Left lobe of liver (tissue), 2 donors: Measurements from ENCODE around the gene ETV7. TPM values are rescaled to one million over a fixed set of nuclear protein-coding genes. Genes with fewer than 3 reads are reported as not detected.
"Not testable (repeated sequence)": the region's sequence is repeated elsewhere in the genome, so short reads cannot be mapped to it uniquely, and the experiment has no call there.

Source experiments
- ATAC-seq: fragments of 200-7000 bp; cut with Tn5 transposase; one replicate; pipeline ENCODE4 v1.9.1; 2020; ENCODE audit warnings: mild to moderate bottlenecking, moderate library complexity
- DNase-seq: peaks from one replicate; pipeline ENCODE4 v3.0.0-alpha.2; 2020; ENCODE audit warnings: low spot score
- total RNA-seq: library from RNA; stranded (reverse); gene quantifications from one replicate; pipeline ENCODE4 v1.2.1, GENCODE V29; 2021
- donor health status: DM: no; HTN: no; CAD: no; lungs with moderate emphysema.
- donor health status: DM: no; HTN: yes; CAD: no.

The ETV7 gene
- total RNA-seq = 0.13 TPM

GRCh38 chr6:36387440-36388303 is at the start of gene ETV7:
TSS of gene ETV7 (minus strand) at chr6:36387669. CDS start at chr6:36387541, 128 bp downstream.
- DNase-seq (no peak), ATAC-seq (peak; percentile 81)

- ATAC-seq (no peak), DNase-seq (no peak)
Measured at GRCh38 chr6:36436466-36436865, 49.0 kb upstream of the ETV7 start.

GRCh38 chr6:36432151-36432671 is 44.7 kb upstream of the ETV7 start:
- no peak for ATAC-seq

GRCh38 chr6:36431197-36431596 is 43.7 kb upstream of the ETV7 start:
- ATAC-seq = no peak
- DNase-seq = no peak

More at GRCh38 chr6:36432151-36432671, 44.7 kb upstream of the ETV7 start:
- no peak for DNase-seq

GRCh38 chr6:36430351-36430750 is 42.9 kb upstream of the ETV7 start:
- no peak for DNase-seq
- ATAC-seq = no peak

- peak; percentile 61 for ATAC-seq
- DNase-seq = no peak
Measured at GRCh38 chr6:36428911-36429310, 41.4 kb upstream of the ETV7 start.

GRCh38 chr6:36426622-36427021 is 39.2 kb upstream of the ETV7 start:
- no peak for DNase-seq
- no peak for ATAC-seq

- peak; percentile 99 for DNase-seq
- peak; percentile 98 for ATAC-seq
Measured at GRCh38 chr6:36423101-36423824, 35.8 kb upstream of the ETV7 start.

GRCh38 chr6:36422714-36423100 is 35.2 kb upstream of the ETV7 start:
- no peak for DNase-seq
- ATAC-seq = no peak

- DNase-seq (no peak), ATAC-seq (no peak)
Measured at GRCh38 chr6:36419310-36419709, 31.8 kb upstream of the ETV7 start.

GRCh38 chr6:36418558-36418957 is 31.1 kb upstream of the ETV7 start:
- DNase-seq (no peak), ATAC-seq (no peak)

- peak; percentile 34 for ATAC-seq
Measured at GRCh38 chr6:36414481-36414880, 27.0 kb upstream of the ETV7 start.

GRCh38 chr6:36413489-36414480 is 26.3 kb upstream of the ETV7 start:
- no peak for DNase-seq

More at GRCh38 chr6:36414481-36414880, 27.0 kb upstream of the ETV7 start:
- DNase-seq = no peak

GRCh38 chr6:36409718-36410117 is 22.2 kb upstream of the ETV7 start:
- not testable (repeated sequence) for ATAC-seq

More at GRCh38 chr6:36413489-36414480, 26.3 kb upstream of the ETV7 start:
- ATAC-seq = no peak

GRCh38 chr6:36404164-36404563 is 16.7 kb upstream of the ETV7 start:
- DNase-seq = no peak
- ATAC-seq = no peak

More at GRCh38 chr6:36409718-36410117, 22.2 kb upstream of the ETV7 start:
- not testable (repeated sequence) for DNase-seq

- ATAC-seq = no peak
- no peak for DNase-seq
Measured at GRCh38 chr6:36402481-36402880, 15.0 kb upstream of the ETV7 start.

GRCh38 chr6:36399970-36400369 is 12.5 kb upstream of the ETV7 start:
- ATAC-seq (no peak), DNase-seq (no peak)

GRCh38 chr6:36392621-36393020 is 5.2 kb upstream of the ETV7 start:
- no peak for ATAC-seq
- no peak for DNase-seq

- no peak for ATAC-seq
- no peak for DNase-seq
Measured at GRCh38 chr6:36389353-36389752, 1.9 kb upstream of the ETV7 start.
